HG03025 (cell line): Measurements from ENCODE around the gene P2RX6.
"Not testable (repeated sequence)": the region's sequence is repeated elsewhere in the genome, so short reads cannot be mapped to it uniquely, and the experiment has no call there.

ENCODE experiments used
- ATAC-seq: cut with Tn5 transposase; IDR thresholded peaks from one replicate; pipeline ENCODE4 v1.9.1; 2021; ENCODE audit warnings: mild to moderate bottlenecking, moderate library complexity; ENCODE audit not compliant: unreplicated experiment, low FRiP score

The P2RX6 gene

GRCh38 chr22:20993304-20994127, 21.4 kb upstream of the P2RX6 start:
- no peak for ATAC-seq

GRCh38 chr22:20994128-20994901, 20.6 kb upstream of the P2RX6 start:
- ATAC-seq: no peak

- ATAC-seq: no peak
Observed at GRCh38 chr22:20994902-20995241, 20.1 kb upstream of the P2RX6 start.

- no peak for ATAC-seq
Observed at GRCh38 chr22:20995329-20996030, 19.5 kb upstream of the P2RX6 start.

- ATAC-seq: no peak
Observed at GRCh38 chr22:20996031-20996410, 18.9 kb upstream of the P2RX6 start.

- no peak for ATAC-seq
Observed at GRCh38 chr22:20996598-20997535, 18.1 kb upstream of the P2RX6 start.

GRCh38 chr22:20997536-20998257, 17.3 kb upstream of the P2RX6 start:
- ATAC-seq: no peak

- no peak for ATAC-seq
Observed at GRCh38 chr22:20998411-20999336, 16.3 kb upstream of the P2RX6 start.

- no peak for ATAC-seq
Observed at GRCh38 chr22:20999350-21000206, 15.4 kb upstream of the P2RX6 start.

- ATAC-seq: no peak
Observed at GRCh38 chr22:21000207-21000986, 14.6 kb upstream of the P2RX6 start.

GRCh38 chr22:21000987-21001600, 13.9 kb upstream of the P2RX6 start:
- ATAC-seq: no peak

GRCh38 chr22:21001601-21002325, 13.2 kb upstream of the P2RX6 start, which contains the start of gene THAP7:
THAP7 (minus strand) TSS chr22:21002118; CDS start chr22:21001911, 207 bp downstream.
- ATAC-seq: peak; percentile 82

- ATAC-seq: no peak
Observed at GRCh38 chr22:21003782-21004181, 11.2 kb upstream of the P2RX6 start.

- ATAC-seq: not testable (repeated sequence)
Observed at GRCh38 chr22:21009208-21009607, 5.8 kb upstream of the P2RX6 start.

- ATAC-seq: no peak
Observed at GRCh38 chr22:21009638-21010425, 5.1 kb upstream of the P2RX6 start.
